Measurements from ENCODE around the gene RUFY3. TPM values are rescaled to one million over a fixed set of nuclear protein-coding genes. Genes with fewer than 3 reads are reported as not detected.
"Not testable (repeated sequence)": the region's sequence is repeated elsewhere in the genome, so short reads cannot be mapped to it uniquely, and the experiment has no call there.

The RUFY3 gene
- total RNA-seq, 1 experiment from 2014 or later: 25.1 TPM

DNA sequence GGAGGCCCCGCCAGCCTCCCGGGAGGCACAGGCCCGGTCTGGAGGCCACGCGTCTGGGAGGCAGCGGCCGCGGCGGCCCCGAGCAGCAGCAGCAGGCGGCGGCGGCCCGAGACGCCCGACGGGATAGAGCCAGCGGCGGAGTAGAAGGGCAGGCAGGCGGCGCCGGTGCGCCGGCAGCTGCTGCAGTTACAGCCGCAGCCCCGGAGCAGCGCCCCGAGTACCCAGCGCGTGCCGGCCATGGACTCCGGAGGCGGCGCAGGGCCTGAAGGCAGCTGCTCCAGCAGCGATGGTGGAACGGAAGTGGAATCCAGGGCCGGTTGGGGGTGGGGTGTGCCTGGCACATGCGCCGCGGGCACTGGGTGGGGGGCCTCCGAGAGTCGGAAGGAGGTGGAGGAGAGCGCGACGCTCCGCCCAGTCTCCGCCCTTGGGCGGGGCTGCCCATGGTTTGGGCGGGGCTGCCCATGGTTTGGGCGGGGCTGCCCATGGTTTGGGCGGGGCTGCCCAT lies 117.9 kb downstream of the RUFY3 start, which contains the start of gene GRSF1:
TSS of gene GRSF1 (minus strand) at position 302 of the 505 bp plus-strand sequence. CDS start at position 239, 63 bp downstream.
- no TSS peak for BruUV-seq (replicated peaks)
- intact Hi-C loops (cut with micrococcal nuclease; ENCODE audit: unreplicated experiment): loop anchor here (10.0 kb wide), 1 partner anchor 135 kb away; no protein-coding TSS in a partner anchor
- H3K36me3 ChIP-seq (ENCODE audit: insufficient read depth, low read length, poor library complexity, severe bottlenecking): peaks cover 3% of the 10 kb centered on the region
- no peaks in the 10 kb centered on the region for H3K9me3 ChIP-seq (ENCODE audit: low read depth, low read length, poor library complexity, severe bottlenecking)
- no peaks in the 10 kb centered on the region for H3K4me1 ChIP-seq (ENCODE audit: insufficient read depth, low read length, poor library complexity, severe bottlenecking)
- peak; percentile 88 for DNase-seq (ENCODE audit: low spot score)
- CTCF ChIA-PET: no interaction called here
- no peaks in the 10 kb centered on the region for H3K27me3 ChIP-seq (replicated peaks; ENCODE audit: insufficient read depth, low read depth, low read length, poor library complexity)
- POLR2A ChIA-PET (ENCODE audit: low non-redundant PET): no interaction called here
- peak within 1 kb of the TSS; percentile 66 for H3K4me3 ChIP-seq (ENCODE audit: low read depth, low read length, poor library complexity, severe bottlenecking)
- H3K27ac ChIP-seq (ENCODE audit: low read depth, low read length, poor library complexity, severe bottlenecking): peak within 1 kb of the TSS; percentile 82
- TF ChIP-seq EZH2 (IDR thresholded peaks at IDR 0.05; ENCODE audit: borderline replicate concordance, low read depth, low read length, poor library complexity, severe bottlenecking): no peak
- TF ChIP-seq, protein P1, sequence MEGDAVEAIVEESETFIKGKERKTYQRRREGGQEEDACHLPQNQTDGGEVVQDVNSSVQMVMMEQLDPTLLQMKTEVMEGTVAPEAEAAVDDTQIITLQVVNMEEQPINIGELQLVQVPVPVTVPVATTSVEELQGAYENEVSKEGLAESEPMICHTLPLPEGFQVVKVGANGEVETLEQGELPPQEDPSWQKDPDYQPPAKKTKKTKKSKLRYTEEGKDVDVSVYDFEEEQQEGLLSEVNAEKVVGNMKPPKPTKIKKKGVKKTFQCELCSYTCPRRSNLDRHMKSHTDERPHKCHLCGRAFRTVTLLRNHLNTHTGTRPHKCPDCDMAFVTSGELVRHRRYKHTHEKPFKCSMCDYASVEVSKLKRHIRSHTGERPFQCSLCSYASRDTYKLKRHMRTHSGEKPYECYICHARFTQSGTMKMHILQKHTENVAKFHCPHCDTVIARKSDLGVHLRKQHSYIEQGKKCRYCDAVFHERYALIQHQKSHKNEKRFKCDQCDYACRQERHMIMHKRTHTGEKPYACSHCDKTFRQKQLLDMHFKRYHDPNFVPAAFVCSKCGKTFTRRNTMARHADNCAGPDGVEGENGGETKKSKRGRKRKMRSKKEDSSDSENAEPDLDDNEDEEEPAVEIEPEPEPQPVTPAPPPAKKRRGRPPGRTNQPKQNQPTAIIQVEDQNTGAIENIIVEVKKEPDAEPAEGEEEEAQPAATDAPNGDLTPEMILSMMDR (conservative IDR thresholded peaks at IDR 0.05; ENCODE audit: low read depth, low read length): no peak

DNA sequence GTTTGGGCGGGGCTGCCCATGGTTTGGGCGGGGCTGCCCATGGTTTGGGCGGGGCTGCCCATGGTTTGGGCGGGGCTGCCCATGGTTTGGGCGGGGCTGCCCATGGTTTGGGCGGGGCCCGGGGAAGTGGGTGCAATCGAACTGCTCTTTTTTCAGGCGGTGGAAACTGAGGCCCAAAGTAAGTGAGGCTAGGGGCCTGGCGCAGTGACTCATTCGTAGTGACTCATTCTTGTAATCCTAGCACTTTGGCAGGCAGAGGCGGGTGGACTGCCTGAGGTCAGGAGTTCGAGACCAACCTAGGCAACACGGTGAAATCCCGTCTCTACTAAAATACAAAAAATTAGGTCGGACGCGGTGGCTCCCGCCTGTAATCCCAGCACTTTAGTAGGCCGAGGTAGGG lies 118.4 kb downstream of the RUFY3 start:
- H3K4me3 ChIP-seq (ENCODE audit: low read depth, low read length, poor library complexity, severe bottlenecking); H3K27me3 ChIP-seq (replicated peaks; ENCODE audit: insufficient read depth, low read depth, low read length, poor library complexity); POLR2A ChIA-PET (ENCODE audit: low non-redundant PET); H3K36me3 ChIP-seq (ENCODE audit: insufficient read depth, low read length, poor library complexity, severe bottlenecking); H3K4me1 ChIP-seq (ENCODE audit: insufficient read depth, low read length, poor library complexity, severe bottlenecking); CTCF ChIA-PET; H3K9me3 ChIP-seq (ENCODE audit: low read depth, low read length, poor library complexity, severe bottlenecking); BruUV-seq (replicated peaks); intact Hi-C loops (cut with micrococcal nuclease; ENCODE audit: unreplicated experiment); H3K27ac ChIP-seq (ENCODE audit: low read depth, low read length, poor library complexity, severe bottlenecking): not testable (repeated sequence)
- DNase-seq (ENCODE audit: low spot score): peak; percentile 15

DNA sequence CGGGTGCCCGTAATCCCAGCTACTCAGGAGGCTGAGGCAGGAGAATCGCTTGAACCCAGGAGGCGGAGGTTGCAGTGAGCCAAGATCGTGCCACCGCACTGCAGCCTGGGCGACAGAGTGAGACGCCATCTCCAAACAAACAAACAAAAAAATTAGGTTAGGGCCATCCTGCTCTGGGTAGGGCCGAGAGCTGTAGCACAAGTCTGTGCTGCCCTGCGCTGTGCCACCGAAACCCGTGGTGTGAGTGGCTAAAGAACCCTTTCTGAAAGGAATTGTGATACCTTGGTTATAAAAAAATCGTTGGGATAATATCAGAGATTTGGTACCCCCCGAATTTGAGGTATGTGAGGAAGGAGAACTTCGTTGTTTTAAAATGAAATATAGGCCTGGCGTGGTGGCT lies 118.9 kb downstream of the RUFY3 start:
- H3K9me3 ChIP-seq (ENCODE audit: low read depth, low read length, poor library complexity, severe bottlenecking); H3K36me3 ChIP-seq (ENCODE audit: insufficient read depth, low read length, poor library complexity, severe bottlenecking); POLR2A ChIA-PET (ENCODE audit: low non-redundant PET); H3K4me1 ChIP-seq (ENCODE audit: insufficient read depth, low read length, poor library complexity, severe bottlenecking); CTCF ChIA-PET; BruUV-seq (replicated peaks); H3K4me3 ChIP-seq (ENCODE audit: low read depth, low read length, poor library complexity, severe bottlenecking); intact Hi-C loops (cut with micrococcal nuclease; ENCODE audit: unreplicated experiment); DNase-seq (ENCODE audit: low spot score); H3K27ac ChIP-seq (ENCODE audit: low read depth, low read length, poor library complexity, severe bottlenecking); H3K27me3 ChIP-seq (replicated peaks; ENCODE audit: insufficient read depth, low read depth, low read length, poor library complexity): not testable (repeated sequence)

DNA sequence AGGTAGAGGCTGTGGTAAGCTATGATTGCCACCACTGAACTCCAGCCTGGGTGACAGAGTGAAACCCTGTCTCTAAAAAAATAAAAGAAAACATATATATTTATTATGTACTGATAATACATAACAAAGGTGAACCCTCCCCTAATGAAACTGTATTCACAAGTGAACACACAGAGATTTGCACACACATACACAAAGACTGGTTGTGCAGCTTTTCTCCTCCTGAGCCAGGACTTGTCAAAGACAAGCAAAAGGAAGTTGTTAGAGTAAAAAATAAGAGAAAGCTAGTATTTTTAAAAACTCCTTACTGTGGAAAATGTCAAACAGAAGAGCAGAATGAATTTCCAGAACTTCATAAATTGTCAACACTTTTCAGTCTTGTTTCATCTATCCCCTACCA lies 119.4 kb downstream of the RUFY3 start:
- Histone ChIP-seq H3K4me3 (ENCODE audit: low read depth, low read length, poor library complexity, severe bottlenecking) (no peak overlapping the region), H3K9me3 (ENCODE audit: low read depth, low read length, poor library complexity, severe bottlenecking) (no peaks in the 10 kb centered on the region), H3K36me3 (ENCODE audit: insufficient read depth, low read length, poor library complexity, severe bottlenecking) (no peaks in the 10 kb centered on the region), H3K27ac (ENCODE audit: low read depth, low read length, poor library complexity, severe bottlenecking) (no peak overlapping the region), H3K4me1 (ENCODE audit: insufficient read depth, low read length, poor library complexity, severe bottlenecking) (no peaks in the 10 kb centered on the region), H3K27me3 (replicated peaks; ENCODE audit: insufficient read depth, low read depth, low read length, poor library complexity) (no peaks in the 10 kb centered on the region)
- POLR2A ChIA-PET (ENCODE audit: low non-redundant PET): no interaction called here
- intact Hi-C loops (cut with micrococcal nuclease; ENCODE audit: unreplicated experiment): no loop called here
- CTCF ChIA-PET: no interaction called here
- DNase-seq (ENCODE audit: low spot score): no peak
- no TSS peak for BruUV-seq (replicated peaks)
- TF ChIP-seq EZH2 (IDR thresholded peaks at IDR 0.05; ENCODE audit: borderline replicate concordance, low read depth, low read length, poor library complexity, severe bottlenecking): no peak
- TF ChIP-seq, protein P1 (conservative IDR thresholded peaks at IDR 0.05; ENCODE audit: low read depth, low read length): no peak

All from A673 (cell line).